Stimulated activated CD8-positive, alpha-beta memory T cell treated with anti-CD3 and anti-CD28 coated beads, Interleukin-4, amount 100 ng/mL, for 24 hours (primary cell): ENCODE results near the gene RNU11.
"Not testable (repeated sequence)": the region's sequence is repeated elsewhere in the genome, so short reads cannot be mapped to it uniquely, and the experiment has no call there.

Source experiments
- DNase-seq: peaks from one replicate; pipeline ENCODE4 v3.0.0-alpha.2; 2020; ENCODE audit warnings: low read depth

Gene RNU11

DNA sequence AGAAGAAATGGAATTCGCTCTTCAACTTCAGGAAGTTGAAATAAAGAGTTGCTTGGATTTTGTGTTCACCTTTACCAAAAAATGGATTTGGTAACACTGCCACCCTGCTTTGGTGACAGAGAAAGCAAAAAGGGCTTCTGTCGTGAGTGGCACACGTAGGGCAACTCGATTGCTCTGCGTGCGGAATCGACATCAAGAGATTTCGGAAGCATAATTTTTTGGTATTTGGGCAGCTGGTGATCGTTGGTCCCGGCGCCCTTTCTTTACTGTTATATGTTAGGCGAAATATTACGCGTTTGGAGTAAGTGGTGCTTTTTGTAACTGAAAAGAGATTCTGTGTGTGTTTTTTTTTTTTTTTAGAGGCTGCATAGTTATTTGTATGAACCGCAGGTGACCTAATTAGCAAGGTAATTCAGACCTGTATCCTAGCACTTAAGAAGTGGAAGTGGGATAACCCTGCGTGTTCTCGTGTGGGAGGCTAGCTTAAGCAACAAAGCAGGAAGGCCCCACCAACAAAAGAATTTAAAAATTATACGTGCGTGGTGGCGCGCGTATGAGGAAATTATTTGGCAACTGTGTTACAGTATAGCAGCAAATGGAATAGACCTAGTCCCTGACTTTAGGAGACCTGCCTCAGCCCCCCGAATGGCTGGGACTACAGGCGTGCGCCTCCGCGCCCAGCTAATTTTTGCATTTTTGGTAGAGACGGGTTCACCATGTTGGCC is at the start of gene RNU11:
Gene RNU11, plus strand, starts transcription at position 127 of the 725 bp plus-strand sequence.
- peak; percentile 71 for DNase-seq

DNA sequence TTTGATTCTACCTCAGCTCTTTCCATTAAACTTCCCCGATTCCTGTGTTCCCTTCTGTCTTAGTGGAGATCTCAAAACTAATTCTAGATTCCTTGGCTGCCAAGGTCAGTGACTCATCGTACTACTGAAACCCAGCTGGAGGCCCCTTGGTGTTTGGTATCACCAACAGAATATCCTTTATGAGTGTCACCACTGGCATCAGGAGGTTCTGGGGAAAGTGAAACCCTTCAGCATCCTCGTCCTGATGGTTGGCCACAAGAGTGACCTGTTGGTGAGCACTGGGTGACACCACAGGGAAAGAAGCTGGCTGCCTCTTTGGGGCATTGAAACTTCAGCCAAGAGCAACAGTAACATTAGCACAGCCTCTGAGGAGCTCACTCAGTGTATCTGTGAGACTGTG is 46.7 kb upstream of the RNU11 start:
- no peak for DNase-seq

DNA sequence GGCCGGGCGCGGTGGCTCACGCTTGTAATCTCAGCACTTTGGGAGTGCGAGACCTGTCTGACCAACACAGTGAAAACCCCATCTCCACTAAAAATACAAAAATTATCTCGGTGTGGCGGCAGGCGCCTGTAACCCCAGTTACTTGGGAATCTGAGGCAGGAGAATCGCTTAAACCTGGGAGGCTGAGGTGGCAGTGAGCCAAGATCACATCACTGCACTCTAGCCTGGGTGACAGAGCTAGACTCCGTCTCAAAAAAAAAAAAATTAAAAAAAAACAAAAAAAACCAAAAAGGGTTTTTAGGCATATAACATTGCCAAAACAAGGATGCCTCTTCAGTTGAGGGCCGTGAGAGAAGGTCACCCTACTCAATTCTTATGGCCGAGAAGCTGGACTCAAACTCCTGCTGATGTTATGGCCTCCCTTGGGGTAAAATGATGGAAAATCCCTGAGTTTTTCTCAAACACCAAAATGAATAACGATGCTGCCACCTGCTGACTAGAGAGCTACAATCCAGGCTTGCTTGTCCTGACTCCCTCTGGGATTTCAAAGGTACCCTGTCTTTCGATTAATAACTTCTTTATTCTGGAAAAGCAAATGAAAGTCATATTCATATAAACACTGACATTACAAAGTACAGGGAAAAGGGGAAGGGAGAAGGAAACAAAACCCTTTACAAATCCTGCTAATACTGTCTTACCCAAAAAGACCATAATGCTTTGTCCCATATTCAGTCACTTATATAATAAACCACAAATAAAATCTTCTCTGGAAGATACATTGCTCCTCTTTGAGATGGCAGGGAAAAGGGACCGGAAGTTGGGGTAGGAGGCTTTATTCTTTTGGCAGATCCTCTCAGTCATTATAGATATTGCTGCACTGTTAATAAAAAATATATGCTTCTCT is 45.6 kb upstream of the RNU11 start:
- DNase-seq: no peak

DNA sequence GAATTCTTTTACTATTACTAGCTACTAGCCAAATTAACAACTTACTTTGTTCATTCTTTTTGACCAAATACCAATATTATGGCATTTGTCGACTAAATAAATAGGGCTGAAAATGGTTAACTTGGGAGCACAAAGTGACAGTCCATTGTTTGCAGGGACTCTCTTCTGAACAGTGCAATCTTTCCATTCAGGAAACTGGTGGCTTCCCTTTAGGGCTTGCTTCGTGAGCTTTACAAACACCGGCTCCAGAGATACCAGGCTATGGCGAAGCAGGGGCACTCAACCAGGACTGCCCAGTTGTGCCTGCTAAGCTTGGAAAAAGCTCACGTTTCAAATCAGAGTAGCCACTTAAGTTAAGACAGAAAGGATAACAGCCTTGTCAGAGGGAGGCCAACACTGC is 44.0 kb upstream of the RNU11 start:
- no peak for DNase-seq

DNA sequence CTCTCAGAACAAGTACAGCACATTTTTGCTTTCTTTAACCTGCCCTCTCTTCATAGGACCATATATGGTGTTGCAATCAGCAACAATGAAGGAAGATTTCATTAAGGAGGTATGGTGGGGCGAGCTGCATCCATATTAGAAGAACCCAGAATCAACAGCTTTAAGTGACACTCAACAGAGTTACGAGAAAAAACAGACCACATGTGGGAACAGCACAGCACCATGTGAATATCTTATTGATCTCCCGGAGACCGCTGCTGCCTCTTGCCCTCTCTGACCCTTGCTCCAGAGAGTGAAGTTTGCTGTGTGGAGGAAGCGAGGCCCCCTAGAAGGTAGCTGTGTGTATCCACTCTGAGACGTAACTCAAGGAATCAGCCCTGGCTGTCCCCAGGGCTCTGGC is 43.4 kb upstream of the RNU11 start:
- DNase-seq: no peak

DNA sequence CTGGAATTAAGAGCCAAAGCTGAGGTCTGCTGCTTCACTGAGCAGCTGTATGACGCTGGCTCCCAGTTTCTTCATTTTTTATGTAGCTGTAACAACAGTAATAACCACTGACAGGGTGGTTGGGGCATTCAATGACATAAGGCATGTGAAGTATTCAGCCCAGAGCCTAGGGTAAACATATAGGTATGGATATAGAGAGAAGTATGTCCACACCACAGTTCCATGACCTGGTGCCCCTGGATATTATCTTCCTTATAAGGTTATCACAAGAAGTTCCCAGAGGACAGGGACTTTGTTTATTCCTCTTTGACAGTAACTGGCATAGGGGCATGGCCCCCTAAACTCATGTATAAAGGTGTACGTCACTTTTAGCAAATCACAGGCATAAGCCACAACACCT is 41.6 kb upstream of the RNU11 start:
- no peak for DNase-seq

DNA sequence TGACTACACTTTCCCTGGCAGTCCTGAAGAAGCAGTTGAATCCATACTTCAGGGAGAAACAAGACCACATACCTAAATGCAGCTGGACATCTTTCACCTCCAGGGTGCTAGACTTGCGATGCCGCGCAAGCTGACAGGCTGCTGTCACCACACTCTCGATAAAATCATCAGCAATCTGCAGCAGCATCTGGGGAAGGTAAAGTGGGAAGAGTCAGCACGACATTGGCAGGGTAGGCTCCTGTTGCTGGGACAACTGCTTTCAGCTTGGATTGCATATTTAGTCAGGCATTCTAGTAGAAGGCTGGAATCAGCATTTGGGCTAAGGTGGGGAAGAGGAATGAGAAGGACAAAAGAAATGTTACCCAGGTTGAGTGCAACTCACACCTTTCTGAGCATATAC is 35.2 kb upstream of the RNU11 start:
- DNase-seq: no peak

DNA sequence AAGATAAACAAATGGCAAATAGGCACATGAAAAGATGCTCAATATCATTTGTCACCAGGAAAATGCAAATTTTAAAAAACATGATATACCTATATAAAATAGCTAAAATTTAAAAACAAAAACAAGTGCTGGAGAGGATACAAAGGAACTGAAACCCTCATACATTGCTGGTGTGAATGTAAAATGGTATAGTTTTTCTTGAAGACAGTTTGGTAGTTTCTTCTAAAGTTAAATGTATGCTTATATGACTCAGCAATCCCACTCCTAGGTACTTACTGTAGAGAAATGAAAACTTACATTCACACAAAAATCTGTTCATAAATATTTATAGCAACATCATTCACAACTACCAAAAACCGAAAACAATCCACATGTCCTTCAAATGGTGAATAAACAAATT is 16.7 kb upstream of the RNU11 start:
- DNase-seq: no peak

DNA sequence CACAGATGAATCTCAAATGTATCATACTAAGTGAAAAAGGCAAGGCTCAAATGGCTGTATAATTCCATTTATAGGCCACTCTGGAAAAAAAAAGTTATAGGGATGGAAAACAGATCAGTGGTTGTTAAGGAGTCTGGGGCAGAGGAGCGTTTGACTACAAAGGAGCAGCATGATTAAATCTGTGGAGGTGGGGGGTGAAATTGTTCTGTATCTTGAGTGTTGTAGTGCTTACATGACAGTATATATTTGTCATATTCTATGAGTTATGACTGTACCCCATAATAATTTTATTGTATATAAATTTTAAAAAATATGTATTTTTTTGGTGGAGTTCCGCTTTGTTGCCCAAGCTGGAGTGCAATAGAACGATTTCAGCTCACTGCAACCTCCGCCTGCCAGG is 15.8 kb upstream of the RNU11 start:
- DNase-seq: no peak

DNA sequence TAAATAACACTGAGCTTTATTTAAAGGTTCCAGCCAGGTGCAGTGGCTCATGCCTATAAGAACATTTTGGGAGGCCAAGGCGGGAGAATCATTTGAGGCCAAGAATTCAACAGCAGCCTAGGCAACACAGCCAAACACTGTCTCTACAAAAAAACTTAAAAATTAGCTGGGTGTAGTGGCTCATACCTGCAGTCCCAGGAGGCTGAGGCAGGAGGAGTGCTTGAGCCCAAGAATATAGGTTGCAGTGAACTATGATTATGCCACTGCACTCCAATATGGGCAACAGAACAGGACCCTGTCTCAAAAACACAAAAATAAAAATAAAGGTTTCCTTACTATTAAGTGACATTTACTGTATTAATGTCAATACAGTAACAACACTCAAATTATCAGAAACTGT is 7.6 kb upstream of the RNU11 start:
- DNase-seq: no peak

DNA sequence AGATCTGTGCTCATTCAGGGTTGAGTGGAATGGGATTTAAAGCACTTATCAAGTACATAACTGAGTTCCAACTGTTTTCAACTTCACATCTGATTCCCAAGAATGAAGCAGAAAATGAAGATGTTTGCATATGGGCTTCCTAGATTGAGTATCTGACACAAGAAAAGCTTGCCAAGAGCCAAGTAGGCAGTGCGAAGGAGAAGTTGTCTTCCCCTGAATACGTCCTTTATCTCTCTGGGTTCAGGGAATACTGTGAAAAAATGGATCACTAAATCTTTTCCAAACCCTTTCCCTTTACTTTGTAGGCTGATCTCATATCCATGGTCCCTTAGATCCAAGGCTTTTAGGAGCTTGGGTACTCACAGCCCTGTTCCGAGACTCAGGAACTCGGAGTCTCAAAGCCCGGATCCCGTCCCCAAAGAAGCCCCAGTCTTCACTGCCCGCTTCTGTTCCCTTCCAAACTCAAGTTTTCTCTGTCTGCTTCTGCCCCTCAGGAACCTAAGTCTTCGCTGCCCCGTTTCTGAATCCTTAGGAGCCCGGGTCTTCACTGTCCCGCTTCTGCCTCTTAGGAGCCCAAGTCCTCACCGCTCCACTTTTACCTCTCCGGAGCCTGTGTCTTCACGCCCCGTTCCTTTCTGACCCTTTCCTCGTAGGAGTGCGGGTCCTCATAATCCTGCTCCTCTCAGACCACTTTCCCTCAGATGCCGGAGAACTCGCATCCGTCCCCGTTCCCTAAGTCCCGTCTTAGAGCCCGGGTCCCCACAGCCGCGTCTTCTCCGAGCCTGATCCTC is 6.1 kb upstream of the RNU11 start:
- no peak for DNase-seq

DNA sequence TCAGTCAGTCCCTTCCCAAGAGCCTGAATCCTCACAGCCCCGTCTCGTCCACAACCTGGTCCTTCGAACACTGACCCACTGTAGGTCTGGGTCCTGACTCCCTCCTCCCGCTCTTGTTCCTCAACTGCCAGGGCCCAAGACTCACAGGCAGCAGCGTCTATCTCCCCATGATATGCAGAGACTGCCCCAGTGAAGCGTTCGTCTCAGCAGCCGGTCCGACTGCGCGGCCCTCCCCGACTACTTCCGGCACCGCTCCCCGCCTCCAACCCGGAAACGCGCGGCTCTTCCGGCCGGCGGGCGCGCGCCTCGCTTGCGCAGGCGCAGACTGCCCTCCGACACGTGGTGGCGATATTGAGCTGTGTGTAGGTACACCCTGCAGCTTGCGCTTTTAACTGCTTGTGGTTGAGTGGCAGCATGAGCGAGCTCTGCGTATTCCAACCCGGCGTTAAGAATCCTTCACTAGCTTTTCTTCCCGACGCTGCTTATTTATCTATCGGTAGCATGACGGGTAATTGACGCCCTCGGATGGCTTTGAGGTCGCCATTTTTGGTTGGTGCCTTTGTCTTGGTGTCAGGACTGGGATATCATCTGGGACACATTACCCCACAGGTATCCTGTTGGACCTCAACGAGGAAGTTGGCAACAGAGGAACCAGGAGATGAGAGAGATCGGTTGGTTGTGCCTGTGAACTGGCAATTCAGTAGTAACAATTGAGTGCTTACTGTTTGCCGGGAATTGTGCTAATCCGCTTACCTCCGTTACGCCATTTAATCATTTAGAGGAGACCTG is 5.4 kb upstream of the RNU11 start, which contains the start of gene TAF12:
Gene TAF12, minus strand, starts transcription at position 221 of the 789 bp plus-strand sequence. CDS start 20,986 bp downstream, outside the sequence.
- DNase-seq: peak; percentile 85

DNA sequence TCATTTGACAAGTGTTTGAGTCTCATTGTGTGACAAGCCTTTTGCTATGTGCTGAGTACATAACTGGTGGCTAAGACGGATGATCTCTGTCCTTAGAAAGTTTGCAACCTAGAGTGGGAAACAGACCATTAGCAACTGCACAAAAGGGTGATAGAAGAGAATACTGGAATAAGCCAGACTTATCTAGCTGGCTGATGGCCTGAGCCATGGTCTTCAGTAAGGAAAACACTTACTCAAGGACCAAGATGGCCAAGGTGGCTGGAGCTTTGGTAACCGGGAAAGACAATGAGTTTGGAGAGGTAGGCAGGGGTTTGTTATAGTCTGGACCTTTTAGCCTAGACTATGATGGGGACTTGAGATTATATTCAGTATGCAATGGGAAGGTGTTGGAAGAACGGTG is 3.9 kb upstream of the RNU11 start:
- no peak for DNase-seq

DNA sequence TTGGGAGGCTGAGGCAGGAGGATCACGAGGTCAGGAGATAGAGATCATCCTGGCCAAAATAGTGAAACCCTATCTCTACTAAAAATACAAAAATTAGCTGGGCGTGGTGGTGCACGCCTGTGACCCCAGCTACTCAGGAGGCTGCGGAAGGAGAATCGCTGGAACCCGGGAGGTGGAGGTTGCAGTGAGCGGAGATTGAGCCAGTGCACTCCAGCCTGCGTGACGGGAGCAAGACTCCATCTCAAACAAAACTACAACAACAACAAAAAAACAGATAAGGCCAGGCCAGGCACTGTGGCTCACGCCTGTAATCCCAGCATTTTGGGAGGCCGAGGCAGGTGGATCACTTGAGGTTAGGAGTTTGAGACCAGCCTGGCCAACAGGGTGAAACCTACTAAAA is 3.0 kb upstream of the RNU11 start:
- DNase-seq: not testable (repeated sequence)

DNA sequence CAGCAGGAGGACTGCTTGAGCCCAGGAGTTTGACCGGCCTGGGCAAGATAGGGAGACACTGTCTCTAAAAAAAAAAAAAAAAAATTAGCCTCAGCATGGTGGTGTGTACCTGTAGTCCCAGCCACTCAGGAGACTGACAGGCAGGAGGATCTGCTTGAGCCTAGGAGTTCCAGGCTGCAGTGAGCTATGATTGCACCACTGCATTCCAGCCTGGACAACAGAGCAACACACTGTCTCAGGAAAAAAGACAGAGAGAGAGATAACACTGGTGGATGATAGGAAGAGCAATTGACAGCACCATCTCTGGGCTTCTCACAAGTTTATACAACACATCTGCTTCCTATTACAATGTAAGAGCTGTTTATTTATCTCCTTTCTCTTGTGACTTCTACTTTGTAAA is 2.4 kb upstream of the RNU11 start:
- DNase-seq: no peak

DNA sequence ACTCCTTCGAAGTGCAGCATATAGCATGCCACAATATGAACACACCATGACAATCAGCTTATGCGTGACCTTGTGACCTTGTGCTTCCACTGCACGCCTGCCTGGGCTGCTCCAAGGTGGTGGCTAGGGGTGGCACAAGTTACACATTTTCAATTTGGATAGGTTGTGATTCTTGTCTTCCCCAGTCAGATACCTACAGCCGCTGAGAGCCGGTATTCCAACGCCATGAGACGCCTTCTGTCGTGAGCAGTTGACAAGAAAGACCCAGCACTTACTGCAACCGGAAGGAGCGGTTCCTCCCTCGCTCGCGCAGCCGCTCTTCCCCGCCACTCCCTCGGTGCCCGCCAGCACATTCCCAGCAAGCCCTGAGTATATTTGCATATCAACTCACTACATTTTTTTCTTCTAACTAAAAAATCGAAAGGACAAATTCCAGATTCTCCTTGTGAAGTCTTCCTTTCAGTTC is 359 bp upstream of the RNU11 start:
- DNase-seq: peak; percentile 75

DNA sequence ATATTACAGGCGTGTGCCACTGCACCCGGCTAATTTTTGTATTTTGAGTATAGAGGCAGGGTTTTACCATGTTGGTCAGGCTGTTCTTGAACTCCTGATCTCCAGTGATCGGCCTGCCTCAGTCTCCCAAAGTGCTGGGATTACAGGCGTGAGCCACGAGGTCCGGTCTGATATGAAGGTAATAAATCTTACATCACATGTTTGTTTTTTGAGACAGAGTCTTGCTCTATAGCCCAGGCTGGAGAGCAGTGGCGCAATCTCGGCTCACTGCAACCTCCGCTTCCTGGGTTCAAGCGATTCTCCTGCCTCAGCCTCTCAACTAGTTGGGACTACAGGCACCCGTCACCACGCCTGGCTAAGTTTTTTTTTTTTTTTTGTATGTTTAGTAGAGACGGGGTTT is 4.7 kb downstream of the RNU11 start:
- not testable (repeated sequence) for DNase-seq

DNA sequence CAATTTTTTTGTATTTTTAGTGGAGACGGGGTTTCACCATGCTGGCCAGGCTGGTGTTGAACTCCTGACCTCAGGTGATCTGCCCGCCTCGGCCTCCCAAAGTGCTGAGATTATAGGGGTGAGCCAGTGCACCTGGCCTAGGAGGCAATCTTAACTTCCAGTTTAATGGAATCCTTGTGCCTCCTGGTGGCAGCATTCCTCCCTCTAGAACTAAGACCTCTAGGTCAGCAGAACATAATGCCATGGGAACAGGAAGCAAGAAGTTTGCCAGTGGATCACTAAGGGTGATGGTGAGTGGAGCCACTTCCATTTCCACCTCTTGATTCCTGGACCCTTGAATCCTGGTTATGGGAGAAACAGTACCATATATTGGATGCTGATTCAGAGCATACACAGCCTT is 5.5 kb downstream of the RNU11 start:
- DNase-seq: not testable (repeated sequence)

DNA sequence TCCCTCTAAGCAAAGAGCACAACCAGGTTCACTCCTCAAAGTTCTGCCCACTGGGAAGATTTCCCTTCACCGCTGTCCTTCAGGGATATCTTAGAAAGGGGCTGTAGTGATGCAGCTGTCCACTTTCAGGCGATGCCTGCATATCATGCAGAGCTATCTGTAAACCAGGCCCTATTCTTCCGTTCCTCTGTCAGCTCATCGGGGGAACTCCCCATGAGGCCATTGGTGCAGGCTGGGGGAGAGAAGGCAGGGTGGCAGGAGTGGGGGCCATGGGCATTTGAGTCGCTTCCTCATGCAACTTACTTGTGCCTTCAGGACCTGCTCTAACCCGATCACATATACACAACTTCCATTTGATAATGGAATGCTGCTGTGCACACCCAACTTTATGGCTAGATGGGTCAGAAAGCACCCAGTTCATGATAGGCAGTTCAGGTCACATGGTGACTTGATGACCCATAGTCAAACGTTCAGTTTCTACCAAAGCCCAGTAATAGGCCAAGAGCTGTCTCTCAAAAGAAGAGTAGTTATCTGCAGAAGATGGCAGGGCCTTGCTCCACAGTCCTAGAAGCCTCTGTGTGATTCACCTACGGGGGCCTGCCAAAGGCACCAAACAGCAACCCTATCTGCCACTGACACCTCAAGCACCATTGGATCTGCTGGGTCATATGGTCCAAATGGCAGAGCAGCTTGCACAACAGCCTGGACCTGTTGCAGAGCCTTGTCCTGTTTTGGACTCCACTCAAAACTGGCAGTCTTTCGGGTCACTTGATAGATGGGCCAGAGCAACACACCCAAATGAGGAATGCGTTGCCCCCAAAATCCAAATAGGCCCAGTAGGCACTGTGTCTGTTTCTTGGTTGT is 7.3 kb downstream of the RNU11 start:
- not testable (repeated sequence) for DNase-seq

DNA sequence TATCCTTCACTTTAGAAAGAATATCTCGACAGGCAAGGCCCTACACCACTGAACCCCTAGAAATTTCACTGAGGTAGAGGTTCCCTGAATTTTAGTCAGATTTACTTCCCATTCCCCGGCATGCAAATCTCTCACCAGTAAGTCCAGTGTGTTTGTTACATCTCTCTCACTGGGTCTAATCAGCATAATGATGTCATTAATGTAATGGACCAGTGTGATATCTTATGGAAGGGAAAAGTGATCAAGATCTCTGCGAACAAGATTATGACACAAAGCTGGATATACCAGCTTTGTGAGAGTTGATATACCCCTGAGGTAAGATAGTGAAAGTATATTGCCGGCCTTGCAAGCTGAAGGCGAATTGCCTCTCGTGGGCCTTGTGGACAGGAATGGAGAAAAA is 7.9 kb downstream of the RNU11 start:
- DNase-seq: no peak
